HG03457 (cell line): ENCODE data around the gene LIX1L.
A peak's percentile ranks its signal among the peaks of the same experiment; 100 is the strongest.
"Not testable (repeated sequence)": the region's sequence is repeated elsewhere in the genome, so short reads cannot be mapped to it uniquely, and the experiment has no call there.

Experiments
- ATAC-seq: cut with Tn5 transposase; IDR thresholded peaks from one replicate; pipeline ENCODE4 v1.9.1; 2021; ENCODE audit warnings: moderate number of reproducible peaks; ENCODE audit not compliant: unreplicated experiment

LIX1L gene

GRCh38 chr1:145937436-145937835 lies 20.4 kb downstream of the LIX1L start:
- ATAC-seq, result no peak

GRCh38 chr1:145936247-145936646 lies 21.6 kb downstream of the LIX1L start:
- no peak for ATAC-seq

GRCh38 chr1:145935708-145936107 lies 22.1 kb downstream of the LIX1L start:
- ATAC-seq, result no peak

DNA sequence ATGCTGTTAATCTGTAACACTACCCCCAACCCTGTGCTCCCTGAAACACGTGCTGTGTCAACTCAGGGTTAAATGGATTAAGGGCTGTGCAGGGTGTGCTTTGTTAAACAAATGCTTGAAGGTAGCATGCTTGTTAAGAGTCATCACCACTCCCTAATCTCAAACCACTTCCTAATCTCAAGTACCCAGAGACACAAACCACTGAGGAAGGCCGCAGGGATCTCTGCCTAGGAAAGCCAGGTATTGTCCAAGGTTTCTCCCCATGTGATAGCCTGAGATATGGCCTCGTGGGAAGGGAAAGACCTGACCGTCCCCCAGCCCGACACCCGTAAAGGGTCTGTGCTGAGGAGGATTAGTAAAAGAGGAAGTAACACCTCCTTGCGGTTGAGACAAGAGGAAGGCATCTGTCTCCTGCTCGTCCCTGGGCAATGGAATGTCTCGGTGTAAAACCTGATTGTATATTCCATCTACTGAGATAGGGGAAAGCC lies 25.3 kb downstream of the LIX1L start:
- not testable (repeated sequence) for ATAC-seq

- ATAC-seq, result no peak
These were observed 29.7 kb downstream of the LIX1L start for GRCh38 chr1:145927916-145928643.

DNA sequence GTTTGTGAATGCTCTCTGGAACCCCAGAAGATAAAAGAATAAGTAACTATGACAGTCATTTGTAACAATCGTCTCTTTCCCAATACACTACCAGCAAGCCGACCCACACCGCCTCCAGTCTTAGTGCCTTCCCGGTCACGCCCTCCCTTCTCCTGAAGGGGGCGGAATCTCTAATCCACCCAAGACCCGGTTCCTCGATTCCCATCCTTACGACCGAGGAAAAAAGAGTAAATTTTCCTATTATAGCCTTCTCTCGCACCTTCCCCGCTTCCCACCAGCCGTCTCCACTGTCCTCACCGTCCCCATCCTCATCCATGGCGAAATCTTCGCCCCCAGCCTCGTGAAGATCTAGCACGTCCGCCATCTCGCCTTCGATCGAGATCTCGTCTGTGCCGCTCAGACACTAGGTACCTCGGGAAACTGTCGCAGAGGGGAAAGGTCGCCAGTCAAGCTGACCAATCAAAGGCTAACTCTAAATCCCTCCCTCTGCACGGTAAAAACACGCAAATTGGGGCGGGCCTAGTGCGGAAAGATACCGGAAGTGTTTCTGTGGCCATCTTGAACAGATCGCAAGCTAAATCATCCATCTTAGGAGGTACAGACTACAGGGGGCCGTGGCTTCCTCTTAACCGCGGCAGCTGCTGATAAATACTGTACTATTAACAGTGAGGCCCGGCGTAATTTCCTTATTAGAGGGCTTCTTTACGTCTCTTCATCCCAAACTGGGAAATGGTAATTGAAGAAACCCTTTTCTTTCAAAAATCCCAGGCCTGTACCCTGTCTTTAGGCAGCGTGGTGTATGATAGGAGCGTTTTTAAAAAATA lies 30.5 kb downstream of the LIX1L start, which contains the start of gene RBM8A:
TSS of gene RBM8A (minus strand) at position 422 of the 824 bp plus-strand sequence. CDS start at position 364, 58 bp downstream.
- peak; percentile 80 for ATAC-seq

DNA sequence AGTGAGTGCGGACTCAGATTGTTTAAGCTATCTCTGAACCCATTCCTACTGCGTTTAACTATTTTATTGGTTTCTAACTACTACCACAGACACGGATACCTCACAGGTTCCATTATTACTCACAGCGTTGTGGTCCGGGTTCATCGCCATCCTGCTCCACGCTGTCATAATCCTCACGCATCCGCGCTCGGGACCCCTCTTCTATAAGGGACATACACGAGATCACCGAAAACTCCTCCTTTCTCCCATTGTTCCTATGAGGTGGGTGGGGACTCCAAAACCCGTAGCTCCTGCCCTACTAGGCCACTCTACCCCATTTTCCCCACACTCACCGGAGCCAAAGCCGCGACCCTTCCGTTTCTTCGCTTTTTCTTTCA lies 31.1 kb downstream of the LIX1L start:
- no peak for ATAC-seq

DNA sequence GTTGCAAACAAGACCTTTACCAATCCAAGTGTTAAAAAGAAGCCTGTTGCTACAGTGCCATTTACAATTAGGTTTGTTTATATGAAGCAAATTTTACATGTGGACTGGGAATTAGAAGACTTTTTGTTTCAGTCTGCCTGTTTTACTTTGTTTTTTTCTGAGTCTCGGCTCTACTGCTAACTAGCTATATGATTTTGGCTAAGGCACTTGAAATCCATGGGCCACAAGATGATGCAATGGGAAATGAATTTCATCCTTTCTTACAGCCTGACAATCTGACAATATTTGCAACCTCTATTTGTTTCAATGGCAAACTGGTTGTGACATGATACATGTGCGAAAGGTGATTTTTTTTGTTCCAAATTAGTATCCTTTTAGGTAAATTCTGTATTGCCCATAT lies 35.6 kb downstream of the LIX1L start:
- ATAC-seq, result no peak

- ATAC-seq, result not testable (repeated sequence)
These were observed 37.5 kb downstream of the LIX1L start for GRCh38 chr1:145920297-145920696.

DNA sequence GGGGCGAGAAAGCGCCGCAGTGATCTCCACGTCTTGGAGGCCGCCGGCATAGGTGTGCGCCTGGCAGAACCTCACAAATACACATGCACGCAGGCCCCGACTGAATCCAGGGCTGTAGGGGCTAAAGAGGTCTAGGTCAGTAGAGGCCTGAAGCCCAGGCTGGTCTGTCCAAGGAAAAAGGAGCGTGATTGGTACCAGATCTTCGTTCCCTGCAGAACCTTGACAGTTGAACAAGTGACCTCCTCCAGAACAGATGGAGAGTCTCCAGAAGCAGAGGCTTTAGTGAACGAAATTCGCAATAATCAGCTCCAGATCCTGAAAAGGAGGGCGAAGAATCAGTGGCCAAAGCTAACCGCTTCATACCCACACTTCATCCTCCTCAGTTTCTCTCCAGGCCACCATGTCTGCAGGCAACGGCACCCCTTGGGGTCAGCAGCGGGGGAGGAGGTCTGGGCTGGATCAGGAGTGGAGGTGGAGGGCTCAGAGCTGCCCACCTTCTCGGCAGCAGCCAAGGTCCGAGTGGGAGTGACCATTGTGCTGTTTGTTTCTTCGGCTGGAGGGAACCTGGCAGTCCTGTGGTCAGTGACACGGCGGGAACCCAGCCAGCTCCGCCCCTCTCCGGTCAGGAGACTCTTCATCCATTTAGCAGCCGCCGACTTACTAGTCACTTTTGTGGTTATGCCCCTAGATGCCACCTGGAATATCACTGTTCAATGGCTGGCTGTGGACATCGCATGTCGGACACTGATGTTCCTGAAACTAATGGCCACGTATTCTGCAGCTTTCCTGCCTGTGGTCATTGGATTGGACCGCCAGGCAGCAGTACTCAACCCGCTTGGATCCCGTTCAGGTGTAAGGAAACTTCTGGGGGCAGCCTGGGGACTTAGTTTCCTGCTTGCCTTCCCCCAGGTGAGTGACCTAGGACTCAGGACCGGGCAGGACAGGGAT lies 38.6 kb downstream of the LIX1L start:
- ATAC-seq, result no peak

DNA sequence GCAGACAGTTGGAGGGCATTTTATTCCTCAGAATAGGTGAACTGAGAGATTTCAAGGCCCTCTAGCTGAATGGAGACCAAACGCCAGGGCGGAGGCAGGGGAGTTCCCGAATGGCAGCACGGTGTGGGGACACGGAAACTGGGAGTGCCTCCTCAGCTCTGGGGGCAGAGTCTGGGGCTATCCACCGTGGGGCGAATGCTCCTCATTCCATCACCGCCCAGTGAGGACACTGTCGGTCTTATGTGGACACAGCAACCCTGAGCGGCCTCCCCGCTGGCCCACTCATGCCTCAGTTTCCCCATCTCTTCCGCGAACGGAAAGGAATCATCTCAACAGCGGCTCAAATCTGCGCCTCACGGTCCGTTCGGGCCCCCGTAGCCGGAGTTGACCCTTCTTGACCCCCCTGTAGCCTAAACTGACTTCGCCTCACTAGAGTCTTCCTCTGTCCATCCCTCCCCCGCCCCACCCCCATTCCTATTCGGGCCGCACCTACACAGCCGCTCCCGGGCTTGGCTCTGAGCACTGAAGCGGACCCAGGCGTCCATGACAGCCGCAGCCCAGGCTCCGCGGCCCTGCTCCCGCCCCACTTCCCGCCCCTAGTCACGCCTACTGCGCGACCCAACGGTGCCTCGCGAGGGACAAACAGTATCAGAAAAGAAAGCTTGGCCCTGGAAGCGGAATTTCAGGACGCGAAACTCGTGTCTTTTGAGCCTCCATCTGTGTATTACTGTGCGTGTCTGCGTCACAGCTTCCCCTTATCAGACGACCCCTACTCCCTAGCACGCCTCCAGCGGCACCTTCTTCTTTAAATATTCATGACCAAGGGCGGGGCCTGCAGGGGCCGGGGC lies 39.4 kb downstream of the LIX1L start, which contains the start of gene PEX11B:
TSS of gene PEX11B (minus strand) at position 574 of the 848 bp plus-strand sequence. CDS start at position 545, 29 bp downstream.
- ATAC-seq, result peak; percentile 62

DNA sequence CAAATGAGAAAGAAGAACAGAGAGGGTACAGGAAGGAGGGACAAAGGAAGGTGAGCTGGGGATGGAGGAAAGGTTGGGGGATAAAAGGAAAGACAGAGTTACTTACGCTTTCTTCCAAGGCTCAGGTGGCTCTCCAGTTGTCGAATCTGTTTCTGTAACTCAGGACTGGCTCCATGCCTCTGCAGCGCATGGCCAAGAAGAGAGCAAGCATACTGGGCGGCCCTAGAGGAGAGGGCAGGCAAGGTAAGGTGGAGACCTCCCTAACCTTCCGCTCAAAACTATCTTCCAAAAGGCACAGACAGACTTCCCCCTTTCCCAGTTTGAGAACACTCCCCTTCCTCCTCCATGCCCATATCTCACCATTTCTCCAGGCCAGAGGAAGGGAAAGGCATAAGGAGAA lies 40.2 kb downstream of the LIX1L start:
- ATAC-seq, result no peak

DNA sequence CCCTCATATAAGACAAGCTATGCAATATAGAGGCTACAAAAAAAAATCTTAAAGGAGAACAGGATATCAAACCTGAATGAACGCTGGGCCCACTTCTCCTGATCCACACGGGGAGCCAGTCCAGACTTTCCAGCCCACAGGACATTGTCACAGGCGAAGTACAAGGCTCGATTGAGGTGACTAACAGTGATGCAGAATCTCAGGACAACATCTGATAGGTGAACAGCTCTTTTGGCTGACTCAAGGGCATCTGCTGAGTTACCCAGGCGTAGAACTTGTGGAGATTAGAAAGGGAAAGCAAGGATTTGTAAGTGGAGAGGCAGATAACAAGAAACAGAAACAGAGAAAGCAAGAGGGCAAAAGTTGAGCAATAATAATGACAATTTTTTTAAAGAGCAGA lies 41.1 kb downstream of the LIX1L start:
- no peak for ATAC-seq

DNA sequence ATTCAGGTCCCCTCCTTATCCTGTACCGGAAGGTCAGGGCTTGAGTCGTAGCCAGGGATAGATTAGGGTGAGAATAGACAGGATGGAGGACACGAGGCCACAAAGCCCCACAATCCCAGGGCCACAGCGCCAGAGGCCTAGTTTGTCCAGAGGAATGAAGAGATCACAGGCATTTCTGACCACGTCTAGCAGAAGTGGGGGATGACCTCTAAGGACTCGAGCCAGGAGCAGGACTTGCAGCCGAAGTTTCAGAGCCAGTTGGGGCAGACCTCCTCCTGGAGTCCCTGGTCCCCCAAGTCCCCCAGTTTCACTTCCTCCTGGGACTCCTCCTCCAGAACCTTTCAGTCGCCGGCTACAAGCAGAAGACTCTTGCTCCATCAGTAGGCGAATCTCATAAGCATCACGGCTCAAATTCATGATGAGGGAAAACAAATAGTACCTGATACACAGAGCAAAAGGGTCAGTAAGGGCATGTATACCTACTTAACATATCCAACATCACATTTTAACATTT lies 45.6 kb downstream of the LIX1L start:
- ATAC-seq, result no peak

- no peak for ATAC-seq
These were observed 49.2 kb downstream of the LIX1L start for GRCh38 chr1:145908653-145909052.

DNA sequence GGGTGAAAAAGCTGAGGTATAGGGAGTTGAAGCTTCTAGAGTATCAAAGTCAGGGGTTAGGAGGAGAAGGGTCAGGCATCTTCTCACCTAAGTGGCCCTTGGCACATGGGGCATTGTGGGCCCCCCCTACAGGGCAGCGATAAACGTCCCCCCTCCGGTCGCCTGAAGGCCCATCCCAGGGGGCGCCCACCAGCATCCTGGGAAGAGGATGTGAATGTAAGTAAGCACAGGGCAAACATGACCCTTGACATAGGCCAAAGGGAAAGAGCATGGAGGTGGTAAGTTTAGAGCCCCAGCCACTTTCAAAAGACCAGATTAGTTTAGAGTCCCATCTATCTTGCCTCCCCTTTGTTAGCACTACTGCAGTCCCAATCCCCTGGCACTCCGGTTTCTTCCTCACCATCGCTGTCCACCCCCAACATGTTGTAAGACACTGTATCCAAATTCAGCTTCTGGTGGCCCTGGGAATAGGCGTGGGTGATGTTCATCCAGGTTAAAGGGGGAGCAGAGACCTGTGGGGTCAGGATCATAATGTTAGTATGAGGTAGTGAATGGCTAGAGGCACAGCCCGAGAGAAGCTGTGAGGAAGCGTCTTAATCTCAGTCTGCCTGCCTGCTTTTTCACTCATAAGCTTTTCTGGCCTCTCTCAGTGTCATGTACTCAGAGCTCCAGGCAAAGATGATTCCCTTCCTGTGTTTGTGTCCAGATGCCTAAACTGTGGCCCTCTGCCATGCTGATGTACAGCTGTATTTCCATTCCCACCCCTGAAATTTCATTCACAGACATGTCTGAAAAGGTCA lies 50.7 kb downstream of the LIX1L start:
- no peak for ATAC-seq

GRCh38 chr1:145901312-145902021 lies 56.4 kb downstream of the LIX1L start:
- ATAC-seq, result no peak

GRCh38 chr1:145898756-145899155 lies 59.1 kb downstream of the LIX1L start:
- ATAC-seq, result no peak
